Measurements from ENCODE around the gene CEMP1.

The CEMP1 gene

GRCh38 chr16:2518823-2519710 is 12.1 kb downstream of the CEMP1 start:
- peak in 1 of 6 experiments; percentile 21 for DNase-seq

- peak in 1 of 6 experiments; percentile 9 for DNase-seq
Measured at GRCh38 chr16:2517954-2518605, 13.1 kb downstream of the CEMP1 start.

DNA sequence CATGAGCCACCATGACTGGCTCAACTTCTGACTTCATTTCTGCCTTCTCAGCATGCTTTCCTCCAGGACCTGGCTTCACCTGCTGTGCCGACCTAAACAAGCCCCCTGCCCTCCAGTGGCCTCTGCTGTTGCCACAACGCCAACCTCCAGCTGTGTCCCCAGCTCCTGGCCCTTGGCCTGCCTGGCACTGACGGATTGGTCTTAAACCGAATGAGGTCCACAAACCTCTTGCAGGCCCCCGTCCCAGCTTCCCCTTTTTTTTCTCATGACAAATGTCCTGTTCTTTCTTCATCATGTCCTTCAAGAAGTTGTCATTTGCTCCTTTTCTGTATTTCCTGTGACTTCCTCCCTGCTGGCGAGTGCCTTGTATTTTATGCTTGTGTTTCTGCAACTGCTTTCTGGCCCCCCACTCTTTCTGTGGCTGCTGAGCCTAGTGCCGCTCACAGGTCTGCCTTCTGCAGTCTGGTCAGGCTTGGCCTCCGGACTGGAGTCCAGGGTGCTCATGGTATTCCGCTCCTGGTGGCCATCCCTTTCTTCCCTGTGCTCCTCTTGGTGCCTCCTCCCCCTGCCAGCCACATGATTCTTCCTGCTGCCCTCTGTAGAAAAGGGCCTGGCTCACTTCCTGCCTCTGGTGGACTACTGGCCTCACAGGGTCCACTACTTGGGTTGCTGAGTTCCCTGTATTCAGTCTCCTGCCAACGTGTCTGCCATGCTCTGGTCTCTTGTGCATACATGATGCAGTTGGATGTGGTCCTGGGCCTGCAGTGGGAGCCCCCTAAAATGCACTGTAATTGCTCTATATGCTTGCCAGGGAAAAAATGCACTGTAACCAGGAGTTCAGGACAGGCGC is 14.6 kb downstream of the CEMP1 start:
- no peak for DNase-seq

DNA sequence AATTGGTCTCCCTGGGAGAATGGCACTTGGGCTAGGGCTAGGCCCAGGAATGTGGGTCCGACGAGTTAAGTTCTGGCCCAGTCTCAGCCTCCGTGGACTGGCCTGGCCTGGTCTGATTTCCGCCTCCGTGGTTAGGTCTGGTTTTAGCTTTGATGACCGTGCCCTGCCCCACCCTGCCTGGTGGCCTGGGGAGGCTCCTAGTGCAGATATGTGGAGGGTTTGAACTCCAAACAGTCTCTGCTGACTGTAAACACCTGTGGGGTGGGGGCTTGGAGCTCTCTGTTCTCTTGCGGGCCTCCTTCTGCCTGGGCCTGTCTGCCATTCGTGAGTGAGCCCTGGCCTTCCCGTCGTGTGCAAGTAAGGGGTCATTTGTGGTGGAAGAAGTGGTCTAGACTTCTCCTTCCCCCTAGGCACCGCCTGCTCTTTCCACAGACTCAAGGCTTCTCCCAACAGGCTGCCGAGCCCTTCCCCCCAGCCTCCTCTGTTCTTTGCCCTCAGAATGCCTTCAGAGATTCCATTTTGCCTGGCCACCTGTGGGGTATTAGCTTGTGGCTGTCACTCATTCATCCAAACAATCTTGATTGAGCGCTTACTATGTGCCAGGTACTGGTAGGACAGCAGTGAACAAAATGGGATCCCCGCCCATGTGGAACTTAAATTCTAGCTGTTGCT is 15.9 kb downstream of the CEMP1 start:
- DNase-seq = peak in 1 of 6 experiments; percentile 19

- peak in 5 of 6 experiments; percentile 37 to 67 (median 56) for DNase-seq
Measured at GRCh38 chr16:2514333-2515179, 16.7 kb downstream of the CEMP1 start.

DNA sequence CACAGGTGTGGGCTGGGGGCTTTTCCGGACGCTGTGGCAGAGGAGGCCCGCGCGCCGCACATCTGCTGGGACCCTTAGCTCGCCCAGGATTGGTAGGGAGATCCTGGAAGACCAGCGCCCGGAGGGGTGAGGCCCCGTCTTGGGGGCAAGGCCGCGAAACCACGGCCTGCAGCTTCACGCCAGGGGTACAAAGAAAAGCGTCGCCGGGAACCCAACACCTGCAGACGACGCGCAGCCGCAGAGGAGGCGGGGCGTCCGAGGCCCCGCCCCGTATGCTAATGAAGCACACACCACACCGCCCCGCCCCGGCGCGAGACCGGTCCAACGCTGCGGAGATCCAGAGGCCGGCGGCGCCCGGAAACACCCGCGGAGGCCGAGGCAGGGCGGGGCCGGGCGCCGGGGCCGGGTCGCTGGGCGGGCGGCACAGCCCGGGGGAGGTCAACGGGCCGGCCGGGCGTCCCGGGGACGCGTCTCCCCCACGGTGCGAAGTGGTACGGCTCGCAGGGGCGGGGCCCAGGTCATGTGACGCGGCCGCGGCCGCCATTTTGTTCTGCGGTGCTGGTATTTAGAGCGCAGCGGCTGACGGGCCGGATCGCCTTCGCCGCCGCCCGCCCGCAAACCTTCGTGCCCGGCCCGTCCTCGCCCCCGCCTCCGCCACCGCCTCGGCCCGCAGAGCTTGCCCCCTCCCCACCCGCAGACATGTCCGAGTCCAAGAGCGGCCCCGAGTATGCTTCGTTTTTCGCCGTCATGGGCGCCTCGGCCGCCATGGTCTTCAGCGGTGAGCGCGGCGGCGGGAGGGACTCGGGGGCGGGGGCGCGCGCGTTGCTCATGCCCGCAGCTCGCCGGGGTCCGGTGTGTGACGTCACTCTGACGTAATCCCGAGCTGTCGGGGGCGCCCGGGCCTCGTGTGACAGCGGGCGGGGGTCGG is 17.5 kb downstream of the CEMP1 start, which contains the start of gene ATP6V0C:
TSS of gene ATP6V0C (plus strand) at position 548 of the 928 bp plus-strand sequence. CDS start at position 700, 152 bp downstream.
- DNase-seq = peak; percentile 85 to 99 (median 92)

- peak in 4 of 6 experiments; percentile 30 to 56 (median 50) for DNase-seq
Measured at GRCh38 chr16:2512735-2513404, 18.3 kb downstream of the CEMP1 start.

- no peak for DNase-seq
Measured at GRCh38 chr16:2511996-2512734, 19.0 kb downstream of the CEMP1 start.

GRCh38 chr16:2511128-2511800 is 19.9 kb downstream of the CEMP1 start:
- no peak for DNase-seq

DNA sequence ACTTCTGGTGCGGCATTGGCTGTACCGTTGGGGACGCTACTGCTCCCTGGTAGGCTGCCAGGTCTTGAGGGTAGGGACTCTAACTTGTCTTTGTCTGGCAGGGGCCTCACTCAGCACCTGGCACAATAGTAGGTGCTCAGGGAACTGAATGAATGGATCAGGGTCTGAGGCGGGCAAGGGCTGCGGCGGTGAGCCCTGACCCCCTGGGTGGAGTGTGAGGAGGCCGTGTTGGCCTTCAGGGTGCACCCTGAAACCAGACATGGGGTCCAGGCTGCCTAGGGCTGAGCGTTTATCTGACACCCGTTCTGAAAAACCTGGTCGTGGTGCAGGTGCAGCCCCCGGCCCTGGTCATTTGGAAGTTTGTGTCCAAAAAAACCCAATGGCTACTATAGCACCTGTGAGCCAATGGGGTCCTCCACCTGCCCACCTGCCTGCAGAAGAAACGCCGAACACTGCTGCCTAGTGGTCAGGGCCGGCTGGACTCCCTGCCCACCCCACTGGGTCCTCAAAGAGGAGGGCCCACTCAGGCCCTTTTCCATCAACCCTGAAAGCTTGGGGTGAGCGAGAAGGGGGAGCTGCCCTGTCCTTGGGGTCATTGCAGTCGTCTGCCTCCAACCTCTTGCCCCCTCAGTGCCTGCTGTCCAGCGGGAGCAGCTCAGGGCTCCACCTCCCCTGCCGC is 22.3 kb downstream of the CEMP1 start:
- DNase-seq = no peak

DNA sequence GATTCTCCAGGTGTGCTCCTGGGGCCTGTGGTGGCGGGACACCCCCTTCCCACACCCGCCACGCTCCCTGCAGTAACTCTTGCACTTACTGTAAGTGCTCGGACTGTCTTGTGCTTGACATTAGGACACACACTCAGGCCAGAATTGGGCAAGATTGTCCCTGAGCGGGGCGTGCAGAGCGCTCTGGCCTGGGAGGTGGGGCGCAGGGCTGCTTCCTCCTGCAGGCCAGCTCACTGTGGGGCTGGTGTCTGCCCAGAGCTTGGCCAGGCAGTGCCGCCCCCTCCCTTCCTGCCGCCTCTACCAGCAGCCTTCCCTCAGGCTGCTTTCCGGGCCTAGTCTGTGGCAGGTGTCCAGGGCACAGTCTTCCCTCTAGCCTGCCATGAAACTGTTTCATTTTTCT is 23.5 kb downstream of the CEMP1 start:
- DNase-seq = no peak

- DNase-seq = no peak
Measured at GRCh38 chr16:2507052-2507659, 24.1 kb downstream of the CEMP1 start.

- DNase-seq = no peak
Measured at GRCh38 chr16:2505695-2506094, 25.5 kb downstream of the CEMP1 start.

DNA sequence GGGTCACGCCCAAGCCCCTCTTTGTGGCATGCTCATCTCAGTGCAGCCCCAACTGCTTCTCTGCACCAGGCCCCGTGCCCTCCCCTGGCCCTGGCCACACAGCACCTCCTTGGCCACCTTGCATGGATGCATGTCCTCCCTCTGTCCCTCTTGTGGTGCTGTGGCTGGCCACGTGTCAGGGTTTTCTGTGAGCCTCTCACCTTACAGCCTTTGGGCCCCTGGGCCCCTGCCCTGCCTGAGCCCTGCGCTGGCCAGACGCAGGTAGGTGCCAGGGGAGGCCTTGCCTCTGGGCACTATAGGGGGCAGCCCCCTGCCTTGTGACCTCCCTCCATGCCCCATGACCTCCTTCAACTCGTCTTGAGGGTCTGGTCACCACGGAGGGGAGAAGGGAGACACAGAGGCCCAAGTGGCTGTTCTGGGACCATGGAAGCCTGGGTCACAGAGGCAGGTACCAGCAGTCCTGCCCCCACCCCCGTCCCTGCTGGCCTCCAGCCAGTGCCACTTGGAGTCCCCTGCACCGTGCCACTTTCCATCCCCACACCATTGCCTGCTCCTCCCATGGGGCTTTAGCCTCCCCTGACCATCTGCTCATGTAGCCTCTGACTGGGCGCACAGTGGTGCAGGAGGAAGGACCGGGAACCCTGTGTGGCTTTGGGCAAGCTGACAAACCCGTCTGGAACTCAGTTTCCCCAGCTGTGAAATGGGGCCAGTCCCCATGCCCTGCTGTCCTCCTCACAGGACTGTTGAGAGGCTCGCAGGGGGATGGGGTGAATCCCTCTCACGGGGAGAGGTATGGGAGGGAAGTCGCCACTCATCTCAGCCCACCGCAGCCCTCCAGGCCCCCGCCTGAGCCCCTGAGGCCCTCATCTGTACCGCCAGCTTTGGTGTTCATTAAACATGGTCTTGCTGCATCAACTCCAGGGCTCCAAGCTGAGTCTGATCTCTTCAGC is 29.0 kb downstream of the CEMP1 start:
- no peak for DNase-seq

DNA sequence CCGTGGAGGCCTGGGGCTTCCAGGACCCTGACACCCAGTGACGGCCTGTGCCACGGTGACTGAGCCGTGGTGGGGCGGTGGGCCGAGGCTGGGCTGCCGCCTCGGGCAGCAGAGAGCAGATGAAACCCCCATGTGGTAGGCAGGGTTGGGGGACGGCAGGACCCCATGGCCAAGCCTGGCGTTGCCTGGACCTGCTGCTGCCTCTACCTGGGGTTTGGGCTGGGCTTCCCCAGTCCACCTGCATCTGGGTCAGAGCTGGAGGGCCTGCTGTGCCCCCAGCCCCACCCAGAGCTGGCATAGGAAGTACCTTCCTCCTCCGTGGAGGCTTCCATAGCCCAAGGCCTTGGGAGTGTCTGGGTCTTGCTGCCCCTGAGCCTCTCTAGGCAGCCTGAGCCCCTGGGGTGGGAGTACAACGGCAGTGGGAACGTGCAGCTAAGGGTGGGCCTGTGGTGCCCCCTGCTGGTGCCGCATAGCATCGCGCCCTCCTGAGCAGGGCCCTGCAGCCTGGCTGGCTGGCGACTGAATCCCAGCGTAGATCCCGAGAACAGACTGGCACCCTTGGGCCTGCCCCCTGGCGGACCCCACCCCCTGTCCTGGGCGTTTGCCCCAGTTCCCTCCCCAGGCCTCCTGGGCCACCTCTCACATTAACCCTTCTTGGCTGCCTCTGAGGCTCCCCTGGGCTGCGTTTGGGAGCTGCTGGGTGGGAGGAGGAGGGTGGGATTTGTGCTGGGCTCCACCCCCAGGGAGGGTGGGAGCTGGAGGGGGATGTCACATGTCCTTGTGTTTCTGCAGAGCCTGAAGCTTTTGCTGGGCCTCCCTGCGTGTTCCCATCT is 30.1 kb downstream of the CEMP1 start:
- peak; percentile 38 to 82 (median 73) for DNase-seq

Data from stimulated activated naive CD4-positive, alpha-beta T cell (primary cell).